BLaER1 (cell line): Measurements from ENCODE around the gene OGFR.

Experiments
- H3K27ac ChIP-seq: shearing (Covaris generic); formaldehyde crosslinking; 2 replicates; pipeline ENCODE4 v1.8.1; 2022
- H3K27me3 ChIP-seq: shearing (Covaris generic); formaldehyde crosslinking; 2 replicates; pipeline ENCODE4 v1.8.1; 2022
- H3K36me3 ChIP-seq: shearing (Covaris generic); formaldehyde crosslinking; 2 replicates; pipeline ENCODE4 v1.8.1; 2022
- H3K4me1 ChIP-seq: shearing (Covaris generic); formaldehyde crosslinking; 2 replicates; pipeline ENCODE4 v1.8.1; 2022
- H3K4me2 ChIP-seq: shearing (Covaris generic); formaldehyde crosslinking; 2 replicates; pipeline ENCODE4 v1.8.1; 2022
- H3K4me3 ChIP-seq: shearing (Covaris generic); formaldehyde crosslinking; 2 replicates; pipeline ENCODE4 v1.8.1; 2022
- H3K9ac ChIP-seq: shearing (Covaris generic); formaldehyde crosslinking; 2 replicates; pipeline ENCODE4 v1.8.1; 2022
- H3K9me3 ChIP-seq: shearing (Covaris generic); formaldehyde crosslinking; 2 replicates; pipeline ENCODE4 v1.8.1; 2022
- H4K20me1 ChIP-seq: shearing (Covaris generic); formaldehyde crosslinking; 2 replicates; pipeline ENCODE4 v1.8.1; 2022
- Cebpa-rat ChIP-seq: shearing (Covaris generic); IDR thresholded peaks from 2 replicates; pipeline ENCODE4 v1.8.1; 2022

Gene OGFR

DNA sequence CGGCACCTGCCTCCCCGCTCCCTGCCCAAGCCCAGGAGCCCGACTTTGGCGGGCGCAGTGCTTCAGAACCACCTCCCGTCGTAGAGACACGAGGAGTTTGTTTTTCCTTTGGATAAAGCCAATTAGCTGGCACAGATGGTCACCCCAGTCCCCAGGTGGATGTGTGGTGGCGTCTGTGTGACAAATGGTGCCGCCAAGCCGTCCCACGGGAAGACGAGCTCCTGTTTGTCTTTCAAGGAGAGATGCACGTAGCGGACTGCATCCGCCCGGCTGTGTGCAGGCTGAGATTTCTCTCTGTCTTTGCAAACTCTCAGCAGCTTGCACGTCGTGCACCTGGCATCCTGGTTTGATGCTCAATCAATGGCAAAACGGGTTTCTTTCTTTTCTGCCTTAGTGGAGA is 24.4 kb upstream of the OGFR start:
- Histone ChIP-seq H3K4me3 (no peak overlapping the region), H3K9ac (no peak overlapping the region), H3K27me3 (no peaks in the 10 kb centered on the region), H3K27ac (no peak overlapping the region), H3K4me1 (peaks cover 96% of the 10 kb centered on the region), H4K20me1 (no peaks in the 10 kb centered on the region), H3K9me3 (no peaks in the 10 kb centered on the region), H3K4me2 (peak overlapping the region; percentile 69), H3K36me3 (no peaks in the 10 kb centered on the region)
- TF ChIP-seq Cebpa-rat, result no peak

DNA sequence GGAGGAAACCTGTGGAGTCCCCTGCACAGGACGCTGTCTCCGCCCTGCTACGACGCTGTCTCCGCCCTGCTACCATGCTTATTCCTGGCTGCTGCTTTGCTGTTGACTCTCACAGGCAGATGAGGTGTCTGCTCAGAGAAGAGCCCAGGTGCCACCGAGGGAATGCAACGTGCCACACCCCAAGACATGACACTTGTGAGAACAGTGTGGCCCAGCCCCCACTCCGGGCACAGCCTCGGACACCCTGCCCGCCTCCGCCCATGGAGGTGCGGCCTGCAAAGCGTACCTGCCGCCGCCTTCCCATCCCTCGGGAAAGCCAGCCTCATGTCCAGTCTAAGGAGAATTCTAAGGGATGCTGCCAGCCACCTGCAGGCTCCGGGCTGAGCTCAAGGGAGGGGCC is 23.9 kb upstream of the OGFR start:
- Histone ChIP-seq H3K4me3 (no peak overlapping the region), H3K27me3 (no peaks in the 10 kb centered on the region), H3K4me1 (peaks cover 96% of the 10 kb centered on the region), H3K27ac (no peak overlapping the region), H3K9me3 (no peaks in the 10 kb centered on the region), H3K36me3 (no peaks in the 10 kb centered on the region), H4K20me1 (no peaks in the 10 kb centered on the region), H3K4me2 (peak overlapping the region; percentile 69), H3K9ac (no peak overlapping the region)
- no peak for TF ChIP-seq Cebpa-rat

DNA sequence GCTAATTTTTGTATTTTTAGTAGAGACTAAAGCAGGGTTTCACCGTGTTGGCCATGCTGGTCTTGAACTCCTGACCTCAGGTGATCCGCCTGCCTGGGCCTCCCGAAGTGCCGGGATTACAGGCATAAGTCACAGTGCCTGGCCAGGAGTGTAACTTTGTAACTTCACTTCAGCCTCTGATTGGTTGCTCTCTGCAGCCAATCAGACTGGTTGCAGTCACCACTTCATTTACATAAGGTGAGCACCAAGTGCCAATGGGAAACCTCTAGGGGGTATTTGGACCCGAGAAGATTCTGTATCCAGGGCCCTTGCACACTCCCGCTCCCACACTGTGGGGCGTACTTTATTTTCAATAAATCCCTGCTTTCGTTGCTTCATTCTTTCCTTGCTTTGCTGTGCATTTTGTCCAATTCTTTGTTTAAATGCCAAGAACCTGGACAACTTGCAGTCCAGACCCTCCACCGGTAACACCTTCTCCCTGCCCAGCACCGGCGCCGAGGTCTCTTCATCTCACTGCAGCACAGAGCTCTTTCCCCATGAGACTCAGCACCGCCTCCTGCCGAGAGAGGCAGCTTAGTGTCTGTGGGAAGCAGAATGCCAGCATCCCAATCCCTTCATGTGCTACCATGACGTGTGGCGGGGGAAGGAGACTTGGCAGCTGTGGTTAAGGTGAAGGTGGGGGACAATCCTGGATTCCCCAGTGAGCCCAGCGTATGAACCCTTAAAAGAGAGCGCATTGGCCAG is 22.3 kb upstream of the OGFR start:
- Histone ChIP-seq H3K4me3 (no peak overlapping the region), H3K4me2 (peak overlapping the region; percentile 69), H3K9me3 (no peaks in the 10 kb centered on the region), H3K27me3 (no peaks in the 10 kb centered on the region), H3K9ac (no peak overlapping the region; the same call in 1 of the 2 replicates), H3K27ac (peak overlapping the region; percentile 62), H3K4me1 (peaks cover 98% of the 10 kb centered on the region), H4K20me1 (no peaks in the 10 kb centered on the region), H3K36me3 (no peaks in the 10 kb centered on the region)
- TF ChIP-seq Cebpa-rat, result no peak

DNA sequence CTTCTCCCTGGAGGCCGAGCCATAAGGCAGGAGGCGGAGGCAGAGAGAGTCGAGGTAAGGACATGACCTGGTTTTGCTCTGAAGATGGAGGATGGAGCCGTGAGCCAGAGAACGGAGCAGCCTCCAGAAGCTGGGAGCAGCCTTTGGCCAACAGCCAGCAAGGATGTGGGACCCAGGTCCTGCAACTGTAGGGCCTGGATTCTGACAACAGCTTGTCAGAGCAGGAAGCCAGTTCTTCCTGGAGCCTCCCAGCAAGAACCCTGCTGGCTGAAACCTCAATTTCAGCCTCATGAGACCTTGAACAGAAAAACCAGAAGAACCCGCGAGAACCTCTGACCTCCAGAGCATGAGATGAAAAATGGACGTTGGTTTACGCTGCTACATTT is 21.7 kb upstream of the OGFR start:
- Histone ChIP-seq H3K27me3 (no peaks in the 10 kb centered on the region), H3K4me1 (peaks cover 98% of the 10 kb centered on the region), H3K9ac (no peak overlapping the region; the same call in 1 of the 2 replicates), H3K4me2 (peak overlapping the region; percentile 69), H4K20me1 (no peaks in the 10 kb centered on the region), H3K4me3 (no peak overlapping the region), H3K36me3 (no peaks in the 10 kb centered on the region), H3K27ac (peak overlapping the region; percentile 62), H3K9me3 (no peaks in the 10 kb centered on the region)
- no peak for TF ChIP-seq Cebpa-rat

DNA sequence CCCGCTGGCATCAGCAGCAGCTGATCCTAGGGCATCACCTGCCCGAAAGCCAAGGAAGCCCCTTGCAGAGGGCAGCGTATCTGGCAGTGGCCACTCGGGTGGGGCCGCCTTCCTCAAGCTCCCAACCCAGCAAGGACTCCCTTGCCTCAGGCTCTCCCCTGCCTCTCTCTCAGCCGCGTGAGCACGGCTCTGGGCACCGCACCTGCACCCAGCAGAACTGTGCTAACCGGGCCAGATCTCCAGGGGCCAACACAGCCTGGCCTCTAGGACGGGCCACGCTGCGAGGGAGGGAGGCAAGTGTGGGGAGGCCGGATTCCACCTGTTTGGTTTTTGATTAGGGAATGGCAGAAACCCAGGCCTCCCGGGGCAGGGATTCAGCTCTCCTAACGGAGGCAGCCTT is 20.1 kb upstream of the OGFR start:
- Histone ChIP-seq H4K20me1 (no peaks in the 10 kb centered on the region), H3K4me1 (peaks cover 98% of the 10 kb centered on the region), H3K27me3 (no peaks in the 10 kb centered on the region), H3K9me3 (no peaks in the 10 kb centered on the region), H3K27ac (peak overlapping the region; percentile 62), H3K36me3 (no peaks in the 10 kb centered on the region), H3K4me2 (peak overlapping the region; percentile 69), H3K4me3 (no peak overlapping the region), H3K9ac (no peak overlapping the region)
- no peak for TF ChIP-seq Cebpa-rat

DNA sequence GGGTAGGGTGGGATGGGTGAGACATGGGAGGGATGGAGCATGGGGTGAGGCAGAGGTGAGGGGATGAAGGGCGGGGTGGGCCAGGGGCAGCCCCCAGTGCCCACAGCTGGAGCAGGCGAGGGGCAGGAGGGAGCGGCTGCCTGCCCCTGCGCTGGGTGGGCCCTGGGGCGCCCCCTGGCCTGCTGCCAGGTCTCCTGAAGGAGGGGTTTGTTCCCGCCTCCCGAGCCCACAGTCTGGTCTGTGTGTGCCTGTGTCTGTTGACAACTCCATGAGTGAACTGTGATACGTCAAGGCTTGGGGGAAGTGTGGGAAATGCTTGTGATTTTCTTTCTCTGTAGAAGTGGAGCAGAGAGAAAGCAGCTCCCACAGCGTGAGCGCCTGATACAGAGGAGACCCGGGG is 19.2 kb upstream of the OGFR start:
- TF ChIP-seq Cebpa-rat, result no peak

DNA sequence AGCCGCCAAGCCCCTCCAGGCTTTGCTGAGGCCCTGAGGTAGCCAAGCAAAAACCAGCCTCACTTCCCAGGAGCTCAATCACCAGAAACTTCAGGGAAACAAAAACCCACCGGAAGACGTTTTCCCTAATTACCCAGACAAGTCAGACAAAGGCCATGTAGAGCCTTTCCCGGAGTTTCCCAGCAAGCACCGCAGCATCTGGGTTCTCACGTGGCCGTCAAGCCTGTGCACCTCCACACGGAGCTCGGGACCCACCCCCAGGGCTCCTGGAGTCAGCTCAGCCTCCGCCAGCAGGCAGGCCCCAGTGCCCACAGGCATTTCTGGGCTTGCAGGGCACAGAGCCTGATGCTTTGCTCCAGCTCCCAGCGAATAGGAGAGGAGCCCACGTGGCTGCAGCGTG is 18.5 kb upstream of the OGFR start:
- Histone ChIP-seq H4K20me1 (no peaks in the 10 kb centered on the region), H3K4me2 (peak overlapping the region; percentile 90), H3K36me3 (no peaks in the 10 kb centered on the region), H3K4me3 (0 out of 2 replicates have a peak overlapping the region, but pooled peaks have one; percentile 32), H3K9ac (peak overlapping the region; percentile 72), H3K27ac (peak overlapping the region; percentile 83), H3K27me3 (no peaks in the 10 kb centered on the region), H3K9me3 (no peaks in the 10 kb centered on the region), H3K4me1 (peaks cover 96% of the 10 kb centered on the region)
- TF ChIP-seq Cebpa-rat, result no peak

More for the DNA sequence above, 19.2 kb upstream of the OGFR start:
- Histone ChIP-seq H3K4me2 (peak overlapping the region; percentile 90), H3K4me3 (0 out of 2 replicates have a peak overlapping the region, but pooled peaks have one; percentile 32), H3K4me1 (peaks cover 98% of the 10 kb centered on the region), H3K27me3 (no peaks in the 10 kb centered on the region), H3K36me3 (no peaks in the 10 kb centered on the region), H3K27ac (peak overlapping the region; percentile 83), H3K9ac (peak overlapping the region; percentile 72), H4K20me1 (no peaks in the 10 kb centered on the region), H3K9me3 (no peaks in the 10 kb centered on the region)

DNA sequence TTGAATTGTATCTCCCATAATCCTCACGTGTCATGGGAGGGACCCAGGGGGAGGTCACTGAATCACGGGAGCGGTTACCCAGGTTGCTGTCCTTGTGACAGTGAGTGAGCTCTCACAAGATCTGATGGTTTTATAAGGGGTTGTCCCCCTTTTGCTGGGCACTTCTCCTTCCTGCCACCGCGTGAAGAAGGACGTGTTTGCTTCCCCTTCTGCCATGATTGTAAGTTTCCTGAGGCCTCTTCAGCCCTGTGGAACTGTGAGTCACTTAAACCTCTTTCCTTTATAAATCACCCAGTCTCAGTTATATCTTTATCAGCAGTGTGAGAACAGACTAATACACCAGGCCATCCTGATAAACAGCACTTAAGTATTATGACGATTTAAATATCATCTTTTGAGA is 17.3 kb upstream of the OGFR start:
- H3K9me3 ChIP-seq, result no peaks in the 10 kb centered on the region
- no peaks in the 10 kb centered on the region for H3K27me3 ChIP-seq
- H3K4me1 ChIP-seq, result peaks cover 96% of the 10 kb centered on the region
- no peak for TF ChIP-seq Cebpa-rat
- no peaks in the 10 kb centered on the region for H4K20me1 ChIP-seq
- H3K9ac ChIP-seq, result no peak overlapping the region
- no peak overlapping the region for H3K4me3 ChIP-seq
- peak overlapping the region; percentile 90 for H3K4me2 ChIP-seq
- no peak overlapping the region for H3K27ac ChIP-seq
- no peaks in the 10 kb centered on the region for H3K36me3 ChIP-seq

DNA sequence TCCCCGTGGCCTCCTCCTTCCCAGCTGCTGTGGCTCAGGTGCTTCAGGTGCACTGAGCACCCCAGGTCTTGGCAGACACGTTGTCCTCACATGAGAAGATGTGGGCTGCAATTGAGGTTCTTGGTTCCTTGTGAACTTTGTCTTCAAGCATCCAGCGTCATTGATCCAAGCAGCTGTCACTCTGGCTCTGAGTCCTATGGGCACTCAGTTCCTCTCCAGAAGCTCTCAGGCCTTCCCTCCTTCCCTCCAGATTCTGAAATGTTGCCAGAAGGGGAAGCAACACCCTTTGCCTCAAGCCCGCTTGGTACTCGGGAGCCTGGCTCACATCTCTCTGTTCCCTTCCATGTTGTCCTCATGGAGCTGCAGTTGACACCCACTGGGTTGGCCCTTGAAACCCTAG is 16.8 kb upstream of the OGFR start:
- H3K4me2 ChIP-seq, result peak overlapping the region; percentile 90
- no peaks in the 10 kb centered on the region for H3K36me3 ChIP-seq
- TF ChIP-seq Cebpa-rat, result no peak
- no peak overlapping the region for H3K9ac ChIP-seq
- no peak overlapping the region for H3K4me3 ChIP-seq
- H3K27me3 ChIP-seq, result no peaks in the 10 kb centered on the region
- no peak overlapping the region for H3K27ac ChIP-seq
- H3K4me1 ChIP-seq, result peaks cover 96% of the 10 kb centered on the region
- H3K9me3 ChIP-seq, result no peaks in the 10 kb centered on the region
- H4K20me1 ChIP-seq, result no peaks in the 10 kb centered on the region

DNA sequence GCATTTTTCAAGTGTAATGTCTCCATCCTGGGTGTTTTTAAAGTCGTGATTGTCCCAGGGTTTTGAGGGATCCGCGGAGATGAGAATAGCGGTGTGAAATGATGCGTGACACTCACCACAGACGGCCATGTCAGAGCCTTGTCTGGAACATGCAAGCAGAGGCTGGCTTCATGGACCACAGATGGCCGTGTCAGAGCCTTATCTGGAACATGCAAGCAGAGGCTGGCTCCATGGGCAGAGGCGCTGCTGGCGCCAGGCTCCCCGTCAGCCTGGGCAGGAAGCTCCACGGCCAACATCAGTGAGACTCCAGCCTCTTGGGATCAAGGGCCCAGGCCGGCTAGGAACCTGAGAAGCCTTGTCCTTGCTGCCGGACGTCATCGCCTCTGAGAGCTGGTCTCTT is 16.0 kb upstream of the OGFR start:
- Histone ChIP-seq H3K27ac (no peak overlapping the region; the same call in 1 of the 2 replicates), H3K9me3 (no peaks in the 10 kb centered on the region), H3K4me1 (peaks cover 96% of the 10 kb centered on the region), H3K4me3 (no peak overlapping the region), H3K4me2 (peak overlapping the region; percentile 90), H3K36me3 (no peaks in the 10 kb centered on the region), H3K9ac (no peak overlapping the region), H3K27me3 (no peaks in the 10 kb centered on the region), H4K20me1 (no peaks in the 10 kb centered on the region)
- no peak for TF ChIP-seq Cebpa-rat
